Testis (tissue), 3 donors: ENCODE data around the gene TMEM156. TPM values are rescaled to one million over a fixed set of nuclear protein-coding genes. Genes with fewer than 3 reads are reported as not detected.

ENCODE experiments used
- DNase-seq: peaks from one replicate; pipeline ENCODE4 v3.0.0-alpha.2; 2019
- H3K27ac ChIP-seq, 2 donors: fragments of 200-600 bp; sonication (generic); one replicate each; pipeline ENCODE4 v1.5.1; 2019
- H3K27me3 ChIP-seq: fragments of 200-600 bp; sonication (generic); one replicate; pipeline ENCODE4 v1.5.1; 2019
- H3K36me3 ChIP-seq: fragments of 200-600 bp; sonication (generic); one replicate; pipeline ENCODE4 v1.5.1; 2017; ENCODE audit warnings: low read depth; ENCODE audit errors: missing control alignments
- H3K4me1 ChIP-seq: fragments of 200-600 bp; sonication (generic); one replicate; pipeline ENCODE4 v1.5.1; 2019
- H3K4me3 ChIP-seq, 2 donors: fragments of 200-600 bp; sonication (generic); one replicate each; pipeline ENCODE4 v1.5.1; 2017 to 2019
- H3K9me3 ChIP-seq: fragments of 200-600 bp; sonication (generic); one replicate; pipeline ENCODE4 v1.5.1; 2017
- POLR2A ChIP-seq: fragments of 450-650 bp; IDR thresholded peaks from one replicate; pipeline ENCODE4 v1.6.1; 2017; ENCODE audit warnings: antibody characterized with exemption, mild to moderate bottlenecking, moderate library complexity
- WGBS, 2 donors: methylation state at CpG; one replicate each; pipeline ENCODE4 v1.1.5; 2018; 5-methylcytosine and 5-hydroxymethylcytosine counted together
- intact Hi-C: fragments of 100-400 bp; cut with DNase I; formaldehyde crosslinking; loops from one replicate; pipeline ENCODE4 v1.15.1; 2023; ENCODE audit warnings: low total_unique reads
- polyA plus RNA-seq: library from polyadenylated mRNA; stranded (reverse); fragments of 350-450 nt; fragmentation: Illumina TruSeq; extraction: RNeasy Lipid Tissue Mini Kit (QIAGEN cat#74804); gene quantifications from one replicate; pipeline ENCODE4 v1.2.3, GENCODE V29; 2014; ENCODE audit warnings: low read depth, low replicate concordance; ENCODE audit not compliant: insufficient read depth
- total RNA-seq, 2 donors: library from RNA; depleted of rRNA; stranded (reverse); fragments of >200 nt; gene quantifications; one replicate each; pipeline ENCODE4 v1.2.3, GENCODE V29; 2016
- TF ChIP-seq, protein P1 (sequence below), 3 experiments: fragments of 450-650 bp in 2 of 3; fragments of 200-600 bp in 1 of 3; sonication (generic) in 1 of 3; IDR thresholded peaks; one replicate each; pipeline ENCODE4 v1.5.1; 2016 to 2019; ENCODE audit warnings: antibody characterized with exemption in 3 of 3, mild to moderate bottlenecking in 2 of 3, moderate library complexity in 1 of 3

The TMEM156 gene
- total and polyA plus RNA-seq, 3 donors from 2014 or later: 0.86 TPM; not detected in 2

DNA sequence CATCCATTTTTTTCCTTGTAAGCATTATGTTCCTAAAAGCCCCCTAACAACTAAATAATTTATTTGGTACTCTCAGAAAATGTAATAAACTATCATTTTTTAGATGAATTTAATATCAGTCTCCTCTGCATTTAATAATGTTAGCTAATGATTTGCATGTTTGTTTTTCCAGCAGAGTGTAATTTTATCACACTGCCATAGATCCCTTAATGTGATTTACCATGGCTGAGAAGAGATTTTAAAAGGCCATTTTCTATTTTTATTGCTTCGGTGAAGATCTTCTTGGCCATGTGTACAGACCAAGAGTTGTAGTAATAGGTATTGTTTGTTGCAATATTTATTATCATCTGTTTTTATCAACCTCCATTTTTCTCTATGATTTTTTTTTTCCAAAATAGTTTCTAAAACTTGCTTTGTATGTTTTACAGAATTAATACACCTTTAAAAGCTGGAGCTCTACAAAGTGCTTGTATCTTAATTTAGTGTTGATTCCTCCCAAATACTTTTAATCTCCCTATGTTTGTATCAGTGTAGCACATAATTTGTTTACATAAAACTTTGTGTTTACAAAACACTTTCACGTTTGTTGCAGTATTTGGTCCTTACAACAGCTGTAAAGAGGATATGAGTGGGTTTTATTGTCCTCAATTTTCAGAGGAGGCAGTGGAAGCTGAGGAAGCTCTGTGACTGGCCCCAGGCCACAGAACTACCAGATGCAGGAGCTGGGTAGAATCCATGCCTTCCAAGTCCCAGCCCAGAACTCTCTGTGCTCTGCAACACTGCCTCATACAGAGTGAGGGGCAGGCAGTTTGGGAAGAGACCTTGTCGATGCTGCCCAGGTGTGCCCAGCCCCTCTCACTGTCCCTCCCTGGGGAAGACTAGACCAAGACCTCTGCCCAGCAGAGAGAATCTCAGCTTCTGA lies 106.5 kb downstream of the TMEM156 start:
- DNase-seq: no peak
- intact Hi-C loops: no loop called here
- Histone ChIP-seq H3K4me1 (no peaks in the 10 kb centered on the region), H3K27me3 (no peaks in the 10 kb centered on the region), H3K36me3 (no peaks in the 10 kb centered on the region), H3K9me3 (no peaks in the 10 kb centered on the region), H3K4me3 (no peak overlapping the region), H3K27ac (no peak overlapping the region)
- TF ChIP-seq POLR2A: no peak
- TF ChIP-seq, protein P1, sequence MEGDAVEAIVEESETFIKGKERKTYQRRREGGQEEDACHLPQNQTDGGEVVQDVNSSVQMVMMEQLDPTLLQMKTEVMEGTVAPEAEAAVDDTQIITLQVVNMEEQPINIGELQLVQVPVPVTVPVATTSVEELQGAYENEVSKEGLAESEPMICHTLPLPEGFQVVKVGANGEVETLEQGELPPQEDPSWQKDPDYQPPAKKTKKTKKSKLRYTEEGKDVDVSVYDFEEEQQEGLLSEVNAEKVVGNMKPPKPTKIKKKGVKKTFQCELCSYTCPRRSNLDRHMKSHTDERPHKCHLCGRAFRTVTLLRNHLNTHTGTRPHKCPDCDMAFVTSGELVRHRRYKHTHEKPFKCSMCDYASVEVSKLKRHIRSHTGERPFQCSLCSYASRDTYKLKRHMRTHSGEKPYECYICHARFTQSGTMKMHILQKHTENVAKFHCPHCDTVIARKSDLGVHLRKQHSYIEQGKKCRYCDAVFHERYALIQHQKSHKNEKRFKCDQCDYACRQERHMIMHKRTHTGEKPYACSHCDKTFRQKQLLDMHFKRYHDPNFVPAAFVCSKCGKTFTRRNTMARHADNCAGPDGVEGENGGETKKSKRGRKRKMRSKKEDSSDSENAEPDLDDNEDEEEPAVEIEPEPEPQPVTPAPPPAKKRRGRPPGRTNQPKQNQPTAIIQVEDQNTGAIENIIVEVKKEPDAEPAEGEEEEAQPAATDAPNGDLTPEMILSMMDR (IDR thresholded peaks at IDR 0.05): no peak
- WGBS, 2 donors: 48 to 70% methylated on average over 3 of the region's 3 CpGs

DNA sequence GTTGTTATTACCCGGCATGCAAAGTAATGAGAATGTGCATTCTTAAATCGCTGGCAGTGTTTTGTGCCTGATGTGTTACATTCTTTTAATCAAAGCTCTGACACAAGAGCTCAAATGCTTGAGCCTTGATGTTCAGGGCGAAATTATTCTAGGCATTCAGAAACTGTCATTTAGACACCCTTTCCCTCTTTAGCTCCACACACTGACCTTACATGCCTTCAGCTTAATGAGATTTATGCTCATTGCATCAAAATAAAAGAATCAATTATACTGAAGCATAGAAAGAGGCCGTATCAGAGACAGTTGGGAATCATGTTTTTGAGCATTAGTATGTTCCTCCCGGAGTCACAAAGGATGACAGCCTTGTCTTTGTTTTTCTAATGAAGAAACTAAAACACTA lies 107.9 kb downstream of the TMEM156 start:
- no peak for TF ChIP-seq POLR2A
- TF ChIP-seq, protein P1 (IDR thresholded peaks at IDR 0.05): no peak

DNA sequence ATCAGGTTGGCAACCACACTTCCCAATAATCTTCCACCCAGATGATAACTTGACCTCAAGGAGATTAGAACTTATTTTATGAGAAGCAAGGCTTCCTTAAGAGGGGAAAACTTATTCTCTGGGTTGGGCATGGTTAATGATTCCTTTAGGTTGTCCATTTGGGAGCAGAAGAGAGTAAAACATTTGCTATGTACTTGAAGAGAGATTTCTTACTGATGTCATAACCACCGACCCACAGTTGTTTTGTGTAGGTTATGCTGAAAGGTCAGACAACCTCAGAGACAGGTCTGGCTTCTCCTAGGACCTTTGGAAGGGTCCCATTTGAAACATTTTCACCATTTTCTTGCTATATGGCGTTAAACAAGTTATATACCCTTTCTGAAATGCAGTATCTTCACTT lies 108.5 kb downstream of the TMEM156 start:
- Histone ChIP-seq H3K36me3 (no peaks in the 10 kb centered on the region), H3K4me1 (no peaks in the 10 kb centered on the region), H3K4me3 (no peak overlapping the region), H3K27ac (no peak overlapping the region), H3K9me3 (no peaks in the 10 kb centered on the region), H3K27me3 (no peaks in the 10 kb centered on the region)
- intact Hi-C loops: no loop called here
- DNase-seq: no peak
- no peak for TF ChIP-seq POLR2A
- TF ChIP-seq, protein P1 (IDR thresholded peaks at IDR 0.05): no peak
- 34 to 56% methylated on average over 2 of the region's 2 CpGs for WGBS, 2 donors

More for the DNA sequence above, 107.9 kb downstream of the TMEM156 start:
- H3K27ac ChIP-seq: no peak overlapping the region
- no peaks in the 10 kb centered on the region for H3K9me3 ChIP-seq
- DNase-seq: no peak
- WGBS, 2 donors: 68 to 77% methylated on average over 5 of the region's 5 CpGs
- no peaks in the 10 kb centered on the region for H3K36me3 ChIP-seq
- intact Hi-C loops: no loop called here
- H3K27me3 ChIP-seq: no peaks in the 10 kb centered on the region
- H3K4me3 ChIP-seq: no peak overlapping the region
- no peaks in the 10 kb centered on the region for H3K4me1 ChIP-seq

DNA sequence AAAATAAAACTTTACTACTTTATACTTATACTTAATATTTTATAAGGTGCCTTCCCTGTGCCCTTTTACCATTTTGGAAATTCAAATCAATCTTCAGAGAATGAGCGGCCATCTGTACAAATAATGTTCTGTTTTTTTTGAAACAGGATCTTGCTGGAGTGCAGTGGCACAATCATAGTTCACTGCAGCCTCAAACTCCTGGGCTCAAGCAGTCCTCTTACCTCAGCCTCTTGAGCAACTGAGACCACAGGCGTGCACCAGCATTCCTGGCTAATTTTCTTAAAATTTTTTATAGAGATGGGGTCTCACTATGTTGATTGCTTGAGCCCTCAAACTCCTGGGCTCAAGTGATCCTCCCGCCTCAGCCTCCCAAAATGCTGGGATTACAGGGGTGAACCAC lies 111.1 kb downstream of the TMEM156 start:
- H3K4me3 ChIP-seq: no peak overlapping the region
- DNase-seq: no peak
- no peaks in the 10 kb centered on the region for H3K9me3 ChIP-seq
- no peak for TF ChIP-seq POLR2A
- TF ChIP-seq, protein P1 (IDR thresholded peaks at IDR 0.05): no peak
- H3K27me3 ChIP-seq: no peaks in the 10 kb centered on the region
- 90 to 98% methylated on average over 3 of the region's 3 CpGs for WGBS, 2 donors
- no peaks in the 10 kb centered on the region for H3K36me3 ChIP-seq
- intact Hi-C loops: no loop called here
- H3K27ac ChIP-seq: no peak overlapping the region
- no peaks in the 10 kb centered on the region for H3K4me1 ChIP-seq
